ENCODE measurements around the gene SLA2.

GRCh38 chr20:36565520-36565919 lies 80.5 kb downstream of the SLA2 start:
- TF ChIP-seq CTCF (IDR thresholded peaks at IDR 0.05; ENCODE audit: poor library complexity): no peak
- no peak for TF ChIP-seq EZH2 (IDR thresholded peaks at IDR 0.05; ENCODE audit: borderline replicate concordance)
